NCI-H1105 treated with DMSO at 0.1 percent for 48 hours (cell line): ENCODE data around the gene RHOH.

Experiments
- DNase-seq: peaks from one replicate; lab custom pipeline; 2025; lab: John Stamatoyannopoulos, UW

RHOH gene

GRCh38 chr4:40238008-40238699 is 41.3 kb downstream of the RHOH start:
- DNase-seq, result no peak

DNA sequence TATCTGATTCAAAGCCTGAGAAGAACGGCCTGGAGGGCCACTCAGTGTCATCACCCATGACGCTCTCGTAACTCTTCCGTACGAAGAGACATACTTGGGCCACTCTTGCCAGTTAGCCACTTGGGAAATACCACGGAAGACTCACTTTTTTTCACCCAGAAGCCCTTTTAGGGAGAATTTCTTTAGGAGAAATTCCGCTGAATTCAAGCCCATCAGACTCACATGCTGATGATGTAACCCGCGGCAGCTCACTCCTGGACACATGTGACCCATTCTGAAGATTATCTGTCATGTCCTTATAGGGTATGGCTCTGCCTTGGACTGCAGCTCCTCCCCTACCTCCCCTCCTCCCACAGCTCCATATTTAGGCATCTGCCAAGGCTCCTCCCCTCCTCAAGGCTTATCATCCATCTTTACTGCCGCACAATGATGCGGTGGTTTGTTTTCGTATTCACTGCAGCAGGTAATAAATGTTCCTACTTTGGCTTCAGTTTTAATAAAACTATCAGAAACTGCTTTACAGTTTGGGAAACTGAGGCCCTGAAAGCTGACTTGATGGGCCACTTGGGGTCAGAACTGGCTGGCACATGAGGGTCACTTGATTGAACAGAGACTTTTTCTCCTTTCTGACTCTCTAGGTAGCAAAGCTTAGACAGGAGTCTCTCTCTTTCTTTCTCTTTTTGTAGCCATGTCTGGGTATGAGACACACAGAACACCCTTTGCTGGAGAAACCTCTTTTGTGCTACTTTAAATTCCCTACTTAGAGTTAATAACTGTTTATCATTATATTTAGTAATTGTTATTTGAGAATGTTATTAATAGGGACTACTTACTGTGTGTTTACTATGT is 42.1 kb downstream of the RHOH start:
- no peak for DNase-seq

DNA sequence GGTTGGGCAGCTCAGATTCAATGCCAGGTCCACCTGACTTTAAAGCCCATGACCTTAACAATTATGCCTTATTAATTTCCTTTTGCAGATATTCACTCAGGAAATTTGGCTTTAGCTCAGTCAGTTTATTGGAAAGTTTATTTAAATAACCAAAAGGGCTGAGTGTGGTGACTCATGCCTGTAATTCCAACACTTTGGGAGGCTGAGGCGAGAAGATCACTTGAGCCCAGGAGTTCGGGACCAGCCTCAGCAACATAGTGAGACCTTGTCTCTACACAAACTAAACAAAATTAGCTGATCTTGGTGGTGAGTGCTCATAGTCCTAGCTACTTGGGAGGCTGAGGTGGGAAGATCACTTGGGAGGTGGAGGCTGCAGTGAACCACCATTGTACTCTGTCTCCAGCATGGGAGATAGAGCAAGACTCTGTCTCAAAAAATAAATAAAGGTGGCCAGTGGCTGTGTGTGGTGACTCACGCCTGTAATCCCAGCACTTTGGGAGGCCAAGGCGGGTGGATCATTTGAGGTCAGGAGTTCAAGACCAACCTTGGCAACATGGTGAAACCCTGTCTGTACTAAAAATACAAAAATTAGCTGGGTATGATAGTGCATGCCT is 43.3 kb downstream of the RHOH start:
- DNase-seq, result no peak

GRCh38 chr4:40241026-40241425 is 44.2 kb downstream of the RHOH start:
- no peak for DNase-seq

DNA sequence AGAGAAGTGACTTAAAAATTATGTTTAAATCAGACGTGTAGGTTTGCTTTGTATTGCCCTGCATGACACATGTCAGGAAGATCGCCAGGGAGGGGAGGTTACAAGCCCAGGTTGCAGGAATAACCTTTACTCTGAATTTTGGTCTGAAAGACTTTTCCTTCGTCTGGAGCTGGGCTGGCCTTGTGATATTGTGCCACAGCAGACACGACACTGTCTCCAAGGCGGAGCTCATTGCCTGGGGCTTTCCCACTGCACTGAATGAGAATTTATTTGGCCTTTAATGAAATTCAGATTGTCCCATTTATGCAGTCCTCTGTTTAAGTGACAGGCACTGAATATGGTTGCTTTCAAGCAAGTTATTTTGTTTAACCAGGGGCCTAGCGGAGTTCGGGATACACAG is 45.1 kb downstream of the RHOH start:
- no peak for DNase-seq

- DNase-seq, result no peak
Measured at GRCh38 chr4:40243386-40243948, 46.6 kb downstream of the RHOH start.

GRCh38 chr4:40244606-40245005 is 47.8 kb downstream of the RHOH start:
- DNase-seq, result no peak

DNA sequence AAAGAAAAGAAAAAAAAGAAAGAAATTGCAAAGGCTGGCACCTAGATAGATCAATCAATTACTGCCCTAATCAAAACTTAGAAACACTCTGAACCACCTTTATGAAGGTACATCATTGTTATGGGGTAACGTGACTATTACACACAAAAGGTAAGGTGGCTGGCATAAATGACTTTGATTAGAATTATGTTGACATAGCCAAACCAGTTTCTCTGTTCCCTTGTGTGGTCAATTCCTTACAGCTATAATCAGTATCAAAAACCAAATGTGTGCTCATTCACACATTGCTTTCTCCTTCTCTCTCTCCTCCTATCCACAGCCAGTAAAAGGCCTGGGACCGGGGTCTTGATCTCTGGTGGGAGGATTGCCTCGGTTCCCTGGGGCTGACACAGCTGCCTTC is 48.7 kb downstream of the RHOH start:
- no peak for DNase-seq

DNA sequence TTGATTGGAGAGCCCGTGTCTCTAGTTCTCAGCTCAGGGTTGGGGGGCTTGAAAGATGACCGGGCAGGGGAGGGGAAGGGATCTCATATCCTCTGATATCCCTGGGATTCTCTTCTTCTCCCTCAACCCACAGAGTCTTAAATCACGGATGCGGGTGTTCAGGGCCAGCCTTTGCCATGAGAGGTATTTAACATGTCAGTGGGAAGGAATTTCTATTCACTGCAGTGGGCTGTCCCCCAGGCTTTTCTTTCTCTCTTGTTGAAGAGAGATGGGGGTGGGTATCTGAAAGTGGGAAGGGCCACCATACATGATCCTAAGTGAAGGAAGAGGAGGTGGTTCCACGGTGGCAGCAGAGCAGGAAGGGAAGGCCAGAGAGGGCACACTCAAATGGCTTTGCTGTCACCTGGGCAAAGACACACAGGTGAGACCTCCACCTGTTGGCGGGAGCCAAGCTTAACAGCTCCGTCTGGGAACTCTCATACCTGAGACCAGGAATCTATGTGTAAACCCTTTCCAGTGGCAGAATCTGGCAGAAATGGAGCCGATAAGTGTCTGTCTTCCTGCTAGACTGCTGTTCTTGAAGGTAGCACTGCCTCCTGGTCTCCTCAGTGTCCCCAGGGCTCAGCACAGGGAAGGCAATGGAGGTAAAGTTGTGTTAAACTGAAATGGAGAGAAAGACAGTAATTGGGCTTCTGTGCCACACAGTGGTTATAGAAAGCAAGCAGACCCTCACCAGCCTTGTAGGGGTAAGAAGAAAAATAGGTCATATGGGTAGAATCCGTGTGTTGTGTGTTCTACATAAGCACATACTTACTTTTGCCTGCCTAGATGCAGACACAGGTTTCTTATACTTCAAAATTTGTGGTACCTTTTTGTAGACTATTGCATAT is 49.4 kb downstream of the RHOH start:
- DNase-seq, result no peak

- no peak for DNase-seq
Measured at GRCh38 chr4:40246938-40247337, 50.1 kb downstream of the RHOH start.

- no peak for DNase-seq
Measured at GRCh38 chr4:40247350-40247749, 50.5 kb downstream of the RHOH start.

GRCh38 chr4:40251366-40251765 is 54.5 kb downstream of the RHOH start:
- no peak for DNase-seq

DNA sequence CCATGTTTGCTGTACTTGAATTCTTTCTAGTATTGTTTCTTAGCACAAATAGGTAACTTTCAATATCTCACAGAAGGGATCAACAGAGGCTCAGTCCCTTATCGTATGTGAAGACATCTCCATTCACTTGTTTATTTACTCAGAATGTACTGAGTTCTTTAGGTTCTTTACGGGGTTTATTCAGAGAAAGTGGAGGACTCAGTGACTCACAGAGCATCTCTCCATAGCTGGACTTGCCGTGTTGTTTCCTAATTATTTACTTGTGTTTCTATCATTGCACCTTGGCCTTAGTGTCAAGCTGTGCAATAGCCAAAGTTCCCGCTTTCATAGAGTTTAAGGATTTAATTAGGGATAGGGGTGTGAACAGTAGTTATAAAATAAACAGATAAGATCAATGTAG is 57.1 kb downstream of the RHOH start:
- DNase-seq, result no peak

DNA sequence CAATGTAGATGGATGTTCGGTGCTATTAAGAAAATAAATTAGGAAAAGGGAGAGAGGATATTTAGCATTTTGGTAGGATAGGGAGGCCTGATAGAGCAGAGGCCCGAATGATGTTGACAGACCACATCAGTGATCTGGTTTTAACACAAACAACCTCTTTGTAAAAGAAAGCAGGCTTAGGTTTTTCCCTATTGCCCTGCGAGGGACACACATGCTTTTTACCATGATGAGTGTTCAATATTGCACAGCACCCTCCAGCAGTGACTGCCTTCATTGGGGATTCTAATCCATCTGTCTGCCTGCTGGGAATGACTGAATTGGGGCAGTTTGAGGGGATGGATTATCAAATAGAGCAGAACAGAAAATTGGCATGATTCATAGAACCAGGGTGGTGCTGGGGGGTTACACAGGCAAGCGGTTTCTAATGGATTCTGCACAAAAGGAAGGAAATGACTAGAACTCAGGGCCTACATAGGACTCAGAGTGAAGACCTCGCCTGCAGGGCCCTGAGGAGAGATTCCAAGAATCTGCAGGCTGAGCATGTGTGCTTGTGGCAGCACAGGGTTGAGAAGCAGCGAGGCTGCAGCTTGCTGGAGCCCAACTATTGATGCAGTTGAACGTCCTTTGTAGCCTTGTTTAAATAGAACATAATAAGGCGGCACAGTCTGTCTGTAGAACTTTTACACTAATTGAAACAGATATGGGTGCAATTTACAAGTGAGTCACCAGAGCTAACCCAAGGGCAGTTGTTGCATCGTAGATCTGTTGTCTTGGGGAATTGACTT is 58.0 kb downstream of the RHOH start:
- no peak for DNase-seq

- DNase-seq, result no peak
Measured at GRCh38 chr4:40255393-40256281, 58.8 kb downstream of the RHOH start.

- no peak for DNase-seq
Measured at GRCh38 chr4:40256329-40256728, 59.5 kb downstream of the RHOH start.

GRCh38 chr4:40256817-40257216 is 60.0 kb downstream of the RHOH start:
- no peak for DNase-seq

DNA sequence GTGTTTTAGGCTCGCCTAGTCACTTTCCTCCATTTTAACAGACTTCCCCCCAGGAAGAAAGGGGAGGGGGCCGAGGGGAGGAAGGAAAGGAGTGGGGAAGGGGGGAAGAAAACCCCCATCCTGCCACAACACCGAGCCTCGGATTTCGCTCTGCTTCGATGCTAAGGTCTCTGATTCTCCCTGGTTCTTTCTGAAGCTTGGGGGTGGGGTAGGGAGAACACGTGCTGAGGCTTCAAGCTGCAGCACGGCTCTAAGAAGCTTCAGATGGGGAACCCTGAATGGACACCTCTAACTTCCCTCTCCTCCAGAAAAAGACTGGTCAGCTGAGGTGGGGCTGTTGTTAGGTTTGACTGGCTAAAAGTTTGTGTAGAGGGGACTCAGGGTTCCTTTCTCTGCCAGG is 61.8 kb downstream of the RHOH start:
- no peak for DNase-seq

- no peak for DNase-seq
Measured at GRCh38 chr4:40261231-40262076, 64.6 kb downstream of the RHOH start.
